Measurements from ENCODE around the gene WDR91. TPM values are rescaled to one million over a fixed set of nuclear protein-coding genes. Genes with fewer than 3 reads are reported as not detected.

WDR91 gene
- polyA plus RNA-seq, 1 donor from 2014 or later = 5.9 TPM

GRCh38 chr7:135159359-135160085, 51.8 kb downstream of the WDR91 start:
- Mint-ChIP-seq H3K27ac (peak overlapping the region; percentile 34 to 93 (median 70)), H3K36me3 (peaks cover 8% of the 10 kb centered on the region), H3K4me1 (peaks cover 39 to 44% (median 44%) of the 10 kb centered on the region in 3 donors), H3K27me3 (no peaks in the 10 kb centered on the region), H3K9me3 (peaks cover 0 to 27% (median 11%) of the 10 kb centered on the region in 3 donors), H3K4me3 (peak overlapping the region in 3 of 4 donors; percentile 46 to 87 (median 77))

GRCh38 chr7:135158874-135159273, 52.5 kb downstream of the WDR91 start:
- H3K9me3 Mint-ChIP-seq = peaks cover 0 to 27% (median 11%) of the 10 kb centered on the region in 3 donors
- H3K36me3 Mint-ChIP-seq = peaks cover 14% of the 10 kb centered on the region

GRCh38 chr7:135158141-135158655, 53.1 kb downstream of the WDR91 start:
- Mint-ChIP-seq H3K9me3 (peaks cover 0 to 27% (median 13%) of the 10 kb centered on the region in 3 donors), H3K27me3 (no peaks in the 10 kb centered on the region), H3K4me1 (peaks cover 43 to 53% (median 48%) of the 10 kb centered on the region in 3 donors), H3K36me3 (peaks cover 17% of the 10 kb centered on the region), H3K4me3 (no peak overlapping the region), H3K27ac (no peak overlapping the region)

More at GRCh38 chr7:135158874-135159273, 52.5 kb downstream of the WDR91 start:
- peak overlapping the region in 1 of 3 donors; percentile 73 for H3K27ac Mint-ChIP-seq
- H3K4me1 Mint-ChIP-seq = peaks cover 43 to 49% (median 45%) of the 10 kb centered on the region in 3 donors
- no peak overlapping the region for H3K4me3 Mint-ChIP-seq
- no peaks in the 10 kb centered on the region for H3K27me3 Mint-ChIP-seq

- H3K9me3 Mint-ChIP-seq = peaks cover 2 to 26% (median 13%) of the 10 kb centered on the region in 3 donors
These were observed 55.0 kb downstream of the WDR91 start for GRCh38 chr7:135156290-135156689.

GRCh38 chr7:135154734-135155133, 56.6 kb downstream of the WDR91 start:
- no peaks in the 10 kb centered on the region for H3K27me3 Mint-ChIP-seq
- H3K4me3 Mint-ChIP-seq = no peak overlapping the region
- H3K36me3 Mint-ChIP-seq = peaks cover 18% of the 10 kb centered on the region
- H3K4me1 Mint-ChIP-seq = peaks cover 28 to 55% (median 42%) of the 10 kb centered on the region in 3 donors
- no peak overlapping the region for H3K27ac Mint-ChIP-seq
- peaks cover 2 to 26% (median 13%) of the 10 kb centered on the region in 3 donors for H3K9me3 Mint-ChIP-seq

More at GRCh38 chr7:135156290-135156689, 55.0 kb downstream of the WDR91 start:
- Mint-ChIP-seq H3K27me3 (no peaks in the 10 kb centered on the region), H3K27ac (no peak overlapping the region), H3K4me3 (no peak overlapping the region), H3K36me3 (peaks cover 18% of the 10 kb centered on the region), H3K4me1 (peaks cover 42 to 56% (median 45%) of the 10 kb centered on the region in 3 donors)

- Mint-ChIP-seq H3K27ac (peak overlapping the region in 1 of 3 donors; percentile 92), H3K36me3 (peaks cover 18% of the 10 kb centered on the region), H3K4me3 (peak overlapping the region in 1 of 4 donors; percentile 46), H3K4me1 (peaks cover 33 to 63% (median 44%) of the 10 kb centered on the region in 3 donors), H3K9me3 (peaks cover 2 to 26% (median 13%) of the 10 kb centered on the region in 3 donors), H3K27me3 (no peaks in the 10 kb centered on the region)
These were observed 58.9 kb downstream of the WDR91 start for GRCh38 chr7:135152442-135152841.

GRCh38 chr7:135151533-135151932, 59.8 kb downstream of the WDR91 start:
- Mint-ChIP-seq H3K4me1 (peaks cover 34 to 67% (median 48%) of the 10 kb centered on the region in 3 donors), H3K27me3 (no peaks in the 10 kb centered on the region), H3K27ac (peak overlapping the region; percentile 43 to 97 (median 92)), H3K9me3 (peaks cover 2 to 20% (median 9%) of the 10 kb centered on the region in 3 donors), H3K4me3 (peak overlapping the region; percentile 38 to 97 (median 66)), H3K36me3 (peaks cover 18% of the 10 kb centered on the region)

- Mint-ChIP-seq H3K4me3 (peak overlapping the region; percentile 38 to 97 (median 66)), H3K27me3 (no peaks in the 10 kb centered on the region), H3K9me3 (peaks cover 2 to 16% (median 8%) of the 10 kb centered on the region in 3 donors), H3K27ac (peak overlapping the region; percentile 43 to 97 (median 92)), H3K36me3 (peaks cover 16% of the 10 kb centered on the region), H3K4me1 (peaks cover 35 to 71% (median 46%) of the 10 kb centered on the region in 3 donors)
These were observed 60.2 kb downstream of the WDR91 start for GRCh38 chr7:135151132-135151531.

- Mint-ChIP-seq H3K36me3 (peaks cover 16% of the 10 kb centered on the region), H3K4me1 (peaks cover 38 to 73% (median 46%) of the 10 kb centered on the region in 3 donors), H3K4me3 (peak overlapping the region; percentile 55 to 97 (median 94)), H3K9me3 (peaks cover 2 to 10% (median 2%) of the 10 kb centered on the region in 3 donors), H3K27ac (peak overlapping the region; percentile 35 to 98 (median 43)), H3K27me3 (no peaks in the 10 kb centered on the region)
These were observed 61.1 kb downstream of the WDR91 start for GRCh38 chr7:135150072-135150782.

- Mint-ChIP-seq H3K4me3 (peak within 1 kb of the TSS; percentile 83 to 97 (median 94)), H3K27me3 (no peaks in the 10 kb centered on the region), H3K27ac (peak within 1 kb of the TSS; percentile 80 to 98 (median 98)), H3K9me3 (peaks cover 0 to 4% (median 2%) of the 10 kb centered on the region in 3 donors), H3K36me3 (peaks cover 12% of the 10 kb centered on the region), H3K4me1 (peaks cover 26 to 59% (median 37%) of the 10 kb centered on the region in 3 donors)
These were observed 63.2 kb downstream of the WDR91 start, which contains the start of gene TMEM140 for GRCh38 chr7:135147899-135148721. TSS of gene TMEM140 (plus strand) at chr7:135148072. CDS start at chr7:135164442, 16,370 bp downstream.

- H3K9me3 Mint-ChIP-seq = no peaks in the 10 kb centered on the region
- H3K4me3 Mint-ChIP-seq = peak overlapping the region; percentile 83 to 97 (median 94)
- H3K36me3 Mint-ChIP-seq = peaks cover 8% of the 10 kb centered on the region
- no peaks in the 10 kb centered on the region for H3K27me3 Mint-ChIP-seq
- peak overlapping the region; percentile 80 to 98 (median 98) for H3K27ac Mint-ChIP-seq
- H3K4me1 Mint-ChIP-seq = peaks cover 26 to 56% (median 34%) of the 10 kb centered on the region in 3 donors
These were observed 63.9 kb downstream of the WDR91 start for GRCh38 chr7:135147341-135147898.

GRCh38 chr7:135143885-135144668, 67.2 kb downstream of the WDR91 start:
- peak overlapping the region in 1 of 3 donors; percentile 4 for H3K27ac Mint-ChIP-seq
- H3K9me3 Mint-ChIP-seq = peaks cover 0 to 2% (median under 1%) of the 10 kb centered on the region in 3 donors
- H3K4me3 Mint-ChIP-seq = no peak overlapping the region
- no peaks in the 10 kb centered on the region for H3K27me3 Mint-ChIP-seq
- H3K36me3 Mint-ChIP-seq = peaks cover 8% of the 10 kb centered on the region
- H3K4me1 Mint-ChIP-seq = peaks cover 11 to 25% (median 16%) of the 10 kb centered on the region in 3 donors
